HCT116 (cell line): ENCODE data around the gene XAGE2. TPM values are rescaled to one million over a fixed set of nuclear protein-coding genes. Genes with fewer than 3 reads are reported as not detected.

Source experiments
- ATAC-seq: fragments of 200-7000 bp; cut with Tn5 transposase; 2 replicates; pipeline ENCODE4 v1.9.1; 2020; ENCODE audit warnings: mild to moderate bottlenecking, moderate library complexity
- BruUV-seq: library from RNA; stranded (reverse); fragments of 400-500 nt; replicated peaks from 2 replicates; lab custom pipeline; 2021; lab: Mats Ljungman, UMichigan
- CTCF ChIA-PET: fragments of 300-600 bp; sonication (Branson Sonifier 250); formaldehyde crosslinking; loops from one replicate; lab custom pipeline; 2021; ENCODE audit warnings: antibody characterized with exemption; lab: Charles Lee
- POLR2A ChIA-PET: fragments of 300-600, 350-600 bp; sonication (Branson Sonifier 250); formaldehyde crosslinking; loops from one replicate; lab custom pipeline; 2021; ENCODE audit warnings: antibody characterized with exemption; lab: Charles Lee
- RAD21 ChIA-PET, 2 experiments: fragments of 300-600 bp; sonication (Branson Sonifier 250); formaldehyde crosslinking; loops; one replicate each; lab custom pipeline; 2023; ENCODE audit warnings: low total read pairs in 2 of 2; ENCODE audit not compliant: uncharacterized antibody in 2 of 2, unreplicated experiment in 2 of 2, low non-redundant PET in 1 of 2; lab: Charles Lee
- DNase-seq: peaks from one replicate; pipeline ENCODE4 v3.0.0-alpha.2; 2010; ENCODE audit warnings: low read depth, low spot score
- H2AFZ ChIP-seq: fragments of 200-600 bp; shearing (Covaris generic), sonication (generic); 2 replicates; pipeline ENCODE4 v1.6.1; 2017; ENCODE audit warnings: low read depth, mixed run types, mixed read lengths, antibody characterized with exemption, low read length; ENCODE audit not compliant: poor library complexity, severe bottlenecking
- H3K27ac ChIP-seq: 2 replicates; pipeline ENCODE4 v1.5.1; 2012; ENCODE audit warnings: low read depth, low read length
- H3K27me3 ChIP-seq: fragments of 200-600 bp; sonication (generic); 2 replicates; pipeline ENCODE4 v1.6.1; 2016; ENCODE audit warnings: mixed run types, low read length, mixed read lengths; ENCODE audit not compliant: insufficient read depth
- H3K36me3 ChIP-seq, 2 experiments: fragments of 200-500 bp in 1 of 2; fragments of 200-600 bp in 1 of 2; sonication (Bioruptor generic) in 1 of 2; sonication (generic) in 1 of 2; 2 replicates each; pipeline versions ENCODE4 v1.5.1 to v1.6.1; 2014 to 2016; ENCODE audit warnings: low read length in 2 of 2, inconsistent platforms in 1 of 2, mixed read lengths in 1 of 2, mixed run types in 1 of 2; ENCODE audit not compliant: insufficient read depth in 2 of 2, control insufficient read depth in 1 of 2
- H3K4me1 ChIP-seq, 2 experiments: fragments of 200-600 bp in 1 of 2; sonication (generic) in 1 of 2; 2 replicates each; pipeline versions ENCODE4 v1.5.1 to v1.6.1; 2012 to 2017; ENCODE audit warnings: low read length in 2 of 2, inconsistent platforms in 1 of 2, mild to moderate bottlenecking in 1 of 2, mixed read lengths in 1 of 2, mixed run types in 1 of 2, moderate library complexity in 1 of 2; ENCODE audit not compliant: insufficient read depth in 2 of 2, control insufficient read depth in 1 of 2
- H3K4me2 ChIP-seq: fragments of 200-600 bp; sonication (generic); 2 replicates; pipeline ENCODE4 v1.6.1; 2017; ENCODE audit warnings: mixed run types, low read length, mixed read lengths
- H3K4me3 ChIP-seq, 2 experiments: fragments of 200-600 bp in 1 of 2; sonication (generic) in 1 of 2; replicated peaks in 1 of 2; 2 replicates each; pipeline ENCODE4 v1.5.1; 2011 to 2016; ENCODE audit warnings: low read length in 2 of 2, control low read depth in 1 of 2, low read depth in 1 of 2, mild to moderate bottlenecking in 1 of 2, mixed read lengths in 1 of 2, mixed run types in 1 of 2
- H3K79me2 ChIP-seq: fragments of 200-600 bp; sonication (generic); 2 replicates; pipeline ENCODE4 v1.6.1; 2017; ENCODE audit warnings: mild to moderate bottlenecking, mixed run types, low read length, moderate library complexity, mixed read lengths; ENCODE audit not compliant: insufficient read depth
- H3K9ac ChIP-seq: fragments of 200-600 bp; sonication (generic); 2 replicates; pipeline ENCODE4 v1.6.1; 2016; ENCODE audit warnings: low read length, mixed read lengths
- H3K9me2 ChIP-seq: fragments of 200-600 bp; sonication (generic), shearing (Covaris generic); 2 replicates; pipeline ENCODE4 v1.6.1; 2017; ENCODE audit warnings: mixed run types, mild to moderate bottlenecking, moderate library complexity; ENCODE audit not compliant: insufficient read depth
- H3K9me3 ChIP-seq, 2 experiments: fragments of 200-500 bp in 1 of 2; fragments of 200-600 bp in 1 of 2; sonication (Bioruptor generic) in 1 of 2; sonication (generic) in 1 of 2; 2 replicates each; pipeline ENCODE4 v1.6.1; 2014 to 2017; ENCODE audit warnings: low read length in 2 of 2, mixed read lengths in 2 of 2, inconsistent platforms in 1 of 2, low read depth in 1 of 2, mild to moderate bottlenecking in 1 of 2, mixed run types in 1 of 2, moderate library complexity in 1 of 2; ENCODE audit not compliant: control insufficient read depth in 1 of 2, insufficient read depth in 1 of 2
- H4K20me1 ChIP-seq: fragments of 200-600 bp; sonication (generic), shearing (Covaris generic); 2 replicates; pipeline ENCODE4 v1.6.1; 2017; ENCODE audit warnings: mixed run types, mild to moderate bottlenecking, moderate library complexity; ENCODE audit not compliant: insufficient read depth
- EZH2 ChIP-seq: fragments of 200-600 bp; sonication (generic); IDR thresholded peaks from 2 replicates; pipeline ENCODE4 v1.6.1; 2017; ENCODE audit warnings: antibody characterized with exemption, mixed run types
- JUND ChIP-seq: IDR thresholded peaks from 2 replicates; pipeline ENCODE4 v1.6.1; 2012
- RAD21 ChIP-seq: IDR thresholded peaks from 2 replicates; pipeline ENCODE4 v1.6.1; 2012; ENCODE audit warnings: low read depth, mild to moderate bottlenecking
- REST ChIP-seq: IDR thresholded peaks from 2 replicates; pipeline ENCODE4 v1.6.1; 2012; ENCODE audit warnings: low read depth
- YY1 ChIP-seq: IDR thresholded peaks from 2 replicates; pipeline ENCODE4 v1.6.1; 2011; ENCODE audit warnings: low read length, low read depth, moderate library complexity, mild to moderate bottlenecking; ENCODE audit not compliant: insufficient replicate concordance; ENCODE audit errors: extremely low read depth
- ZBTB33 ChIP-seq: IDR thresholded peaks from 2 replicates; pipeline ENCODE4 v1.6.1; 2011; ENCODE audit warnings: mild to moderate bottlenecking, low read length, moderate library complexity; ENCODE audit not compliant: insufficient replicate concordance; ENCODE audit errors: extremely low read depth
- intact Hi-C: fragments of 100-400 bp; cut with micrococcal nuclease; formaldehyde crosslinking; loops from 2 replicates; pipeline ENCODE4 v1.10.0; 2022
- total RNA-seq: library from RNA; stranded (reverse); gene quantifications from one replicate; pipeline ENCODE4 v1.2.1, GENCODE V29; 2021; ENCODE audit not compliant: unreplicated experiment

The XAGE2 gene
- total RNA-seq, 1 experiment from 2014 or later: not detected

GRCh38 chrX:52420824-52421443 is 52.1 kb downstream of the XAGE2 start:
- Histone ChIP-seq H3K27ac (no peak overlapping the region), H3K4me2 (no peak overlapping the region), H3K4me3 (no peak overlapping the region), H3K4me1 (no peaks in the 10 kb centered on the region; a peak in 1 of 4 replicates)
- no TSS peak for BruUV-seq
- DNase-seq: no peak
- intact Hi-C loops: no loop called here
- POLR2A ChIA-PET: no interaction called here
- TF ChIP-seq YY1 (no peak), JUND (no peak), EZH2 (no peak), REST (no peak), ZBTB33 (no peak), RAD21 (no peak)
- TF ChIP-seq, all 23 proteins: peak for 0
- CTCF ChIA-PET: no interaction called here
- Histone ChIP-seq H3K36me3 (no peaks in the 10 kb centered on the region), H3K9ac (no peak overlapping the region), H2AFZ (no peak overlapping the region), H3K79me2 (no peaks in the 10 kb centered on the region), H3K9me3 (no peaks in the 10 kb centered on the region), H3K9me2 (no peaks in the 10 kb centered on the region), H3K27me3 (no peaks in the 10 kb centered on the region), H4K20me1 (no peaks in the 10 kb centered on the region)
- ATAC-seq: no peak
- RAD21 ChIA-PET: no interaction called here
